Vagina (tissue), 2 donors: Measurements from ENCODE around the gene MTRF1.

Experiments
- POLR2A ChIP-seq, 2 donors: fragments of 450-650 bp; IDR thresholded peaks; one replicate each; pipeline ENCODE4 v1.6.1; 2017; ENCODE audit warnings: antibody characterized with exemption in 2 of 2, mild to moderate bottlenecking in 2 of 2, moderate library complexity in 2 of 2
- TF ChIP-seq, protein P1 (sequence below), 3 experiments: fragments of 450-650 bp in 2 of 3; fragments of 200-600 bp in 1 of 3; sonication (generic) in 1 of 3; IDR thresholded peaks; one replicate each; pipeline ENCODE4 v1.5.1; 2017 to 2019; ENCODE audit warnings: antibody characterized with exemption in 3 of 3, mild to moderate bottlenecking in 2 of 3, moderate library complexity in 2 of 3

DNA sequence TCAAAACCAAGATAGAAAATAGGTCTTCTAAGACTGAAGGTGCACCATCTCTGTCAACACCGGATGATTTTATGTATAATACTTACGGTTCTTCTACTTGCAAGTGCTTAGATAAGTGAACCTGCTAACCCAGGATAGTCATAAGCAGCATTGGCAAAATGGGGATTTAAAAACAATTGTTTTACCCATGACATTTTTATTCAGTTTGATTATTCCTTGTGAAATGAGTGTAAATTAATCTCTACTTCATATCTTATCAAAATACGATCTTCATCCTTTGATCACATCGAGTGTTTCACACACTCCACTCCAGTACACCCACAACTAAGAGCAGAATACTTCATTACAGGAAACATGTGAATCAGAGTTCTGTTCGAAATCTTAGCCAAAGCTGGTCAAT, 23.0 kb upstream of the MTRF1 start:
- TF ChIP-seq, protein P1, sequence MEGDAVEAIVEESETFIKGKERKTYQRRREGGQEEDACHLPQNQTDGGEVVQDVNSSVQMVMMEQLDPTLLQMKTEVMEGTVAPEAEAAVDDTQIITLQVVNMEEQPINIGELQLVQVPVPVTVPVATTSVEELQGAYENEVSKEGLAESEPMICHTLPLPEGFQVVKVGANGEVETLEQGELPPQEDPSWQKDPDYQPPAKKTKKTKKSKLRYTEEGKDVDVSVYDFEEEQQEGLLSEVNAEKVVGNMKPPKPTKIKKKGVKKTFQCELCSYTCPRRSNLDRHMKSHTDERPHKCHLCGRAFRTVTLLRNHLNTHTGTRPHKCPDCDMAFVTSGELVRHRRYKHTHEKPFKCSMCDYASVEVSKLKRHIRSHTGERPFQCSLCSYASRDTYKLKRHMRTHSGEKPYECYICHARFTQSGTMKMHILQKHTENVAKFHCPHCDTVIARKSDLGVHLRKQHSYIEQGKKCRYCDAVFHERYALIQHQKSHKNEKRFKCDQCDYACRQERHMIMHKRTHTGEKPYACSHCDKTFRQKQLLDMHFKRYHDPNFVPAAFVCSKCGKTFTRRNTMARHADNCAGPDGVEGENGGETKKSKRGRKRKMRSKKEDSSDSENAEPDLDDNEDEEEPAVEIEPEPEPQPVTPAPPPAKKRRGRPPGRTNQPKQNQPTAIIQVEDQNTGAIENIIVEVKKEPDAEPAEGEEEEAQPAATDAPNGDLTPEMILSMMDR (IDR thresholded peaks at IDR 0.05): no peak
- no peak for TF ChIP-seq POLR2A (IDR thresholded peaks at IDR 0.05)
